ENCODE measurements around the gene AFF3.

GRCh38 chr2:100073110-100073509 lies 69.3 kb downstream of the AFF3 start:
- TF ChIP-seq CTCF (IDR thresholded peaks at IDR 0.05; ENCODE audit: low read depth, low read length, poor library complexity, severe bottlenecking) (no peak), EZH2phosphoT487 (IDR thresholded peaks at IDR 0.05; ENCODE audit: borderline replicate concordance, low read length) (no peak)
